Non-pigmented ciliary epithelial cell (primary cell): ENCODE data around the gene PRDM10.
"Not testable (repeated sequence)": the region's sequence is repeated elsewhere in the genome, so short reads cannot be mapped to it uniquely, and the experiment has no call there.

Source experiments
- DNase-seq: peaks from one replicate; pipeline ENCODE4 v3.0.0-alpha.2; 2010; ENCODE audit warnings: low read depth

Gene PRDM10

DNA sequence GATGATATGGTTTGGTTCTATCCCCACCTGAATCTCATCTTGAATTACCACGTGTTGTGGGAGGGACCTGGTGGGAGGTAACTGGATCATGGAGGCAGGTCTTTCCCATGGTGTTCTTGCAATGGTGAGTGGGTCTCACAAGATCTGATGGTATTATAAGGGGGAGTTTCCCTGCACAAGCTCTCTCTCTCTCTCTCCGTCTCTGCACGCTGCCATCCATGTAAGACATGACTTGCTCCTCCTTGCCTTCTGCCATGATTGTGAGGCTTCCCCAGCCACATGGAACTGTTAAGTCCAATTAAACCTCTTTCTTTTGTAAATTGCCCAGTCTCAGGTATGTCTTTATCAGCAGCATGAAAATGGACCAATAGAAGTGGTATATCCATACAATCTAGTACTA lies 13.2 kb upstream of the PRDM10 start:
- not testable (repeated sequence) for DNase-seq

GRCh38 chr11:130008326-130008725 lies 5.7 kb upstream of the PRDM10 start:
- no peak for DNase-seq

DNA sequence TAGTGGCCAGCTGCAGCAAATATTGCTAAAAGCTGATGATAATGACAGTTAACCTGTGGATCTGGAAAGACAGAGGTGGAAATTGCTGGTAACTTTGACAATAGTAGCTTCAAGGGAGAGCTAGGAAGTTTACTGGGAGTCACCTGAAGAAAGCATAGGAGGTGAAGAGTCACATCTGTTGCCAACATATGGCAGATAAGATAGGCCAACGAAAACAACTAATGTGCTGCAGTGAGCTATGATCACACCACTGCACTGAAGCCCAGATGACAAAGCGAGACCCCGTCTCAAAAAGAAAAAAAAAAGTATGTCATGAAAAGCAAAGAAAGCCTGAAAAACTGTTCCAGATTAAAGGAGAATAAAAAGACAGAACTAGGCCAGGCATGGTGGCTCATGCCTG lies 4.3 kb upstream of the PRDM10 start:
- DNase-seq, result no peak

DNA sequence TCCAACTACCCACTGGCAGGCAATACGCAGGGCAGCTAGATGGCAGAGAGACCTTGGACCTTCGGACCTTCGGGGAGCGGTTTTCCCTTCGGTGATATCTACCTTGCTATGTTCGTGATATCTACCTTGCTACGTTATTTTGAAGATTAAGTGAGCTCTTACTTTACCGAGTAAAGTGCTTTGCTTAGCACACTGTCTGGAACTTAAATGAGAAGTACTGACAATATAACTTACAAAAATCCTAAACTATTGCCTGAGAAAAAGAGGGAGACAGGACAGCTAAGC lies 1.0 kb upstream of the PRDM10 start:
- no peak for DNase-seq

GRCh38 chr11:130002846-130003716 lies 446 bp upstream of the PRDM10 start:
- peak; percentile 92 for DNase-seq

DNA sequence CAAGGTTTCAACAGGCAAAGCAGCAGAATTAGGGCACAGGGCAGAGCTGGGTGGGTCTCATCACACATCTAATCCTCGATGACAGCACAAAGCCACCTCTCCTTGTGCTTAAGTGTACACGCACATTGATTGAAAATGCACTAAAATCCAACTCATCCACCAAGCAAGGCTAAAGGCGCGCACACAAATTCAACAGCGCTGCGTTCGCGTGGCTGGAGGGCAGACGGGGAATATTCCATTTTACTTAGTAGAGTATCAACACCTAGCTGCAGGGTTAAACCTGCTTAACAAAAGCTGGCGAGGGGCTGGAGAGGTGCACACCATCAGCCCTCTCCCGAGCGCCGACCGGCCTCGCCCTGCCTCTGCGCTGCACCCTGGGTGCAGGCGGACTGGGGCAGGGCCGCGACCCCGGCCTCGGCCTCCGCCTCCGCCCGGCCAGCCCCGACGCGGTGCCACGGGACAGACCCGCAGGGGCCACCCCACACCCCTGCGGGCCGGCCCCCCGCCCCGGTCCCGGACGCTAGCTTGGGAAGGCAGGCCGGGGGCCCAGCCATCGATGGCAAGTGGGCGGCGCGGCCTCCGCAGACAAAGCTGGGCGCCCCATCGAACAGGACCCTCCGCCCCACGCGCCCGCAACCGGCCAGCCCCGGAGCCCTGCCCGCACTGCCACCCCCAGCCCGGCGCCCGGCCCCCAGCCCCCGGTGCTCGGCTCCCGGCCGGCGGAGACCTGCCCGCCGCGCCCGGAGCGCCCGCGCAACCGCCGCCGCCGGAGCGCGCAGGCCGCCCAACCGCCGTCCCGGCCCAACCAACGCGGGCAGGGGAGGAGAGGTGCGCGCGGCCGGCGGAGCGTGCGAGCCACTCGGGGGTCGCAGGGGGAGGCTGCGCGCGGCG lies 929 bp downstream of the PRDM10 start:
- DNase-seq, result no peak

DNA sequence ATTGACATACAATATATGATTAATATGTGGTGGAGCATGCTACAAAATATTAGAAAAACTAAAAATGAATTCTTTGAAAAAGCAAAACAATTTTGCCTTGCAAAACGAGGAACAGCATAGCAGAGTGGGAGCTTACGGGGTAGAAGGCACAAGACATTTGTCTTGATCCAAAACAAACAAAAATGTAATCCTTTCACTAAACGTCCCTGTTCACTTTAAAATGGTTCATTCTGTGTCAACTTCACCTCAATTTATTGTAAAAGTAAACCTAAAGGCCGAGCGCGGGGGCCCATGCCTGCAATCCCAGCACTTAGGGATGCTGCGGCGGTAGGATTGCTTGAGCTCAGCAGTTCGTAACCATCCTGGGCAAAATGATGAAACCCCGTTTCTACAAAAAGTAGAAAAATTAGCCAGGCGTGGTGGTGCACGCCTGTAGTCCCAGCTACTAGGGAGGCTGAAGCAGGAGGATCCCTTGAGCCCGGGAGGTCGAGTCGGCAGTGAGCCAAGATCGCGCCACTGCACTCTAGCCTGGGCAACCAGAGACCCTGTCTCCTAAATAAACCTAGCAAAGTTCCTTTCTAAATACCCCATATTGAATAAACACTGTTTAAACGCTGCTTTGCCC lies 2.0 kb downstream of the PRDM10 start:
- DNase-seq, result no peak

DNA sequence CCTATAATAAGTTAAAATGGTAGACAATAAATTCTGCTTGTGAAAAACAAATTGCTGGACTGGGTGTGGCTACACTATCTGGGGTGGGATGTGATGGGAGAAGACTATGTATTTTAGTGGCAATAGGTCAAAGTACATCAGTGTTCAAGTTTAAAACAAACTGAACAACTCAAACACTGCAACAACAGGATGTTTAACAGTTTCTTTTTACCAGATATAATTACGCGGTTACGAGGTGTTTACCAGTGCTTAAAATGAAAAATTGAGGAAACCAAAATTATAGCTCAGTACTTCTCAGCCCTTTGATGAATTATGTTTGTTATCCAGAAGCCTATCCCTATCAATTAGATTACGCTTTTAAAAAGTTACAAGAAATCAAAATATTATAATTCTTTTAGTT lies 3.2 kb downstream of the PRDM10 start:
- DNase-seq, result no peak

DNA sequence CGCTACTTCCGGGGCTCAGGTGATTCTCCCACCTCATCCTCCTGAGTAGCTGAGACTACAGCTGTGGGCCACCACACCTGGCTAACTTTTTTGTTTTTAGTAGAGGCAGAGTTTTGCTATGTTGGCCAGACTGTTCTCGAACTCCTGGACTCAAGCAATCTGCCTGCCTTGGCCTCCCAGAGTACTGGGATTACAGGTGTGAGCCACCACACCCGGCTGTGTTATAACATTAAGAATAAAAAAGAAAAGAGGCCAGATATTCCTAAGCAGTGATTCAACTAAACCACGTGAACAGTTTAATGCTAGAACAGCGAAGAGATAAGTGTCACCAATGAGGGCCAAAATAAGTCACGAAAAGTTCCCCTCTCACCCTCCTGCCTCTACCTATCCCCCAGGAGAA lies 3.7 kb downstream of the PRDM10 start:
- DNase-seq, result no peak

DNA sequence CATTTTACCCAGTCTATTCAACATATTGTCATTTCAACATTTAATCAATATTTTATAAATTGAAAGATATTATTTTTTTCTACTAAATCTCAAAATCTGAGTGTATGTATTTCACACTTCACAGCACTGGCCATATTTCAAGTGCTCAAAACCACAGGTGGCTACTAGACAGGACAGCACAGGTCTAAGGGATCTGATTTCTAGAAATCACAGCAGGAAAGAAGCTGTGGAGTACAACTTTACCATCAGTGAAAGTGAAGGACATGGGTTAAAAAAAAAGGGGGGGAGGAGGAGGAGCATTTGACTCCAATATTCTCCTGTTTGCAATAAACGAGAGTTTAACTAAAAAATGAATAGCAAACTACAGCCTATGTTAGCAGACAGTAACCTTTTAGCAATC lies 4.5 kb downstream of the PRDM10 start:
- DNase-seq, result no peak

GRCh38 chr11:129997513-129997912 lies 5.1 kb downstream of the PRDM10 start:
- no peak for DNase-seq

DNA sequence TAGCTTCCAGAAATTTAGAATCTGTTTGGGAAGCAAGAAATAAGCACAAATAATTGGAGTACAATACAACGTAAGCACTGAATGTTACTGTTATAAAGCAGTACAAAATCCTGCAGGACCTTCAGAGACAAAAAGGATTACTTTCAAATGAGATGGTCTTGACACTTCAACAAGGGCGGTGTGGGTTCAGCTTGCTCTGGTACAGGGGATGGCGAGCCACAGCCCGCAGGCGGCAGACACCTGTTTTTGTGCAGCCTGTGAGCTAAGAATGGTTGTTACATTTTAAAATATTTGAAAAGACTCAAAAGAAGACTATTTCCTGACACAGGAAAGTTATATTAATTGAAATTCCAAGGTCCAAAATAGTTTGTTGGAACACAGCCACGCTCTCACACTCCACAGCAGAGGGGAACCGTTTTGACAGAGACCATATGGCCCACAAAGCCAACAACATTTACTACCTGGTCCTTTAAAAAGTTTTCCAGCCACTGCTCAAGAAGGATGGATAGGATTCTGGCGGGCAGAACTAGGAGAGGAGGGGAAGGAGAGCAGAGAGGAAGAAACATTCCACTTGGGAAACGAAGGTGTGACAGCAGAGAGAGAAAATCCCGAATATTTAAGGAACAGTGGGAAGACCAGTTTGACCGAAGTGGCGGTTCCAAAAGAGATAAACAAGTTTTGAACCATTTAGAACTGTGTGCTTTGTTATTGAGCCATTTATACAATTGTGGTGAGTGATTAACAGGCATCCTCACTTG lies 6.3 kb downstream of the PRDM10 start:
- no peak for DNase-seq

DNA sequence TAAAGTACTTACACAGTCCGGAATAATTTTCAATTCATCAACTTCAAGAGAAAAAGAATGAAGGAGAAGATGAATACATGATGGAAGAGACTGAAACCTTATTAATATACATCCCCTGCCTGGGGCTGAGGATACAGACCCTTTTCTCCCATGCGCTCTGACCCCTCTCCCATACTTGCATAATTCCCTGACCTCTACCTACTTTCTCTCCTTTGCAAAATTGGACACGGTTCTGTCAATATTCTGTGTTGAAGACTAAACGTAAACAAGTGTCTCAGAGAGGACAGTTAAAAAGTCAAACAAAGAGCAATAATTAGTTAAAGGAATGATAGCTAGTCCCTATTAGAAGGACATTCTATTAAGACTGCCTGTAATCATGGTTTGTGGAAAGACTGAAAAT lies 7.5 kb downstream of the PRDM10 start:
- DNase-seq, result no peak

DNA sequence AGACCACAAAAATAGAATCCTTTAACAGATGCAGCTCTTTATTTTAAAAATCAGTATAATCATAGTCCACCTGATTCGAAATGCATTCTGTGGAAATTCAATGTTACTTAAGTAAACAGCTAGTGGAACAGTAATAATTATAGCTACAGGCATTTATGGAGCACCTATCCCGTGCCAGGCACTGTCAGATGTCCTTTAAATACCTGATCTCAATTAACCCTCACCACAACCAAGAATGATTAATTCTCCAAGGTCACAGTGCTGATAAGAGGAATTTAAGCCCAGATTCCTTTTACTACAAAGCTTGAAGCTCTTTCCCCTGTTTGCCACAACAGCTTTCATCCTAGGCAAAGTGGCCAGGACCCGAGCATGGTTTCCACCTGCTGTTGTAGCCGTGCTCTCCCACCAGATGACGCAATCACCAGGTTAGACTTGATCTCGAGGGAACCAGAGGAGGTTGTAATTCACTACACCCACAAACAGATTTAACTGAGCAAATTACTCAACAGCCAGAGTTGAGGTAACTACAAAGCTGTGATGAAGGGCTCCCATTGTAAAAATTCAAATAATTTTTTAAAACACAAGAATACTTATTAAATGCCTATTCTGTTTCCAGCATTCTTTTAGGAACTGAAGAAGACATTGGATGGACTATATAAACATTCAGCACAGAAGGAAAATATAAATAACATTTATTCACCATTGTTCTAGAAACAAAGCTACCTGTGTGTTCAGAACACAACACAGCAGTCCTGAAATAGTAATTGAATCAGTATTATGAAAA lies 10.3 kb downstream of the PRDM10 start:
- DNase-seq, result no peak

DNA sequence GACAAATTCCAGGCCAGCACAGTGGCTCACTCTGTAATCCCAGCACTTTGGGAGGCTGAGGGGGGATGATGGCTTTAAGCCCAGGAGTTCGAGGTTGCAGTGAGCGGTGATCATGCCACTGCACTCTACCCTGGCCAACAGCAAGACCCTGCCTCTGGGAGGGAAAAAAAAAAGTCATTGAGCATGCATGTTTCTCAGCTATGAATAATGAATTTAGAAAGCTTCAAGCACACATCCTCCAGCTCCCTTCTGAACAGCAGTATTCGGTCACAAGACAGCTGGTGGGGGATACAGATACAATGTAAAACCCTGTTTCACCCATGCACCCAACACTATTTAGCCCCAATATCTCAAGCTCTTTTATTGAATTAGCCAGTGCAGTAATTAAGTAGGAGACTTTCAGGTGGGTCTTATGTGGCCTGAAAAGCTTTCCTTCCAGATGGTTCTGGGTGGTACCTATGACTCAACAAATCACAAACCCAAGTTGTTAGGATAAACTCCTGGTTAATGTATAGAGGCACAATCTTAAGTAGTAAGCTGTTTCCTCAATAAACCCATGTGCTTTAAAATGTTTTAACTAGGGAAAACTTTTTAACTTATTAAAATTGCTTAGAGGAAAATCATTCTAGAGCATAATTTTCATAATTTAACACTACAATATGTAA lies 13.4 kb downstream of the PRDM10 start:
- no peak for DNase-seq

DNA sequence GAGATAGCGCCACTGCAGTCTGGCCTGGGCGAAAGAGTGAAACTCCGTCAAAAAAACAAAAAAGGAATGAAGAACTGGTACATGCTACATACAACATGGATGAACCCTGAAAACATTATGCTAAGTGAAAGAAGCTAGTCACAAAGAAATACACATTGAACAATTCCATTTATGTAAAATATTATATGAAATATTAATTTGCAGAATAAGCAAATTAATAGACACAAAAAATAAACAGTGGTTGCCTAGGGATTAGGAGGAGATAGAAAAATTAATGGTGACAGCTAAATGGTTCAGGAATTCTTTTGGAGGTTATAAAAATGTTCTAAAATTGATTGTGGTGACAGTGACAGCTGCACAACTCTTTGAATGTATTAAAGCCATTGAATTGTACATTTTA lies 14.7 kb downstream of the PRDM10 start:
- DNase-seq, result no peak

DNA sequence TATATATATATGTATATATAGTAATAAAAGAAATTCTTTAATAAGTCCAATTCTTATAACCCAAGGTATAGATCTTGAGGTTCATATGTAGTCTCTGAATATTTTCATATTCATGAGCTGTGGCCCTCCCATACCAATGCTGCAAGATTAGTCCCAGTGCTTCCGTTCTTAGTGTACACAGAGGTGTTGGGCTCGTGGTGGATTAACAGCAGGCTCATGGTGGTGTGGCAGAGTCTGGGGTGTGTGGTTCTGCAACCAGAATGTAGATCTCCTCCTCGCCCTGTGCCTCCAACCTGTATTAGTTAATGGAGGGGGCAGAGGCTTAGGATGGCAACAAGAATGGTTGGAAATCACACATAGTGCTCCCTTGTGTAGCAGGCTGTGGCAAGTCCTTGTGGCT lies 16.8 kb downstream of the PRDM10 start:
- no peak for DNase-seq

- DNase-seq, result no peak
These were observed 22.5 kb downstream of the PRDM10 start for GRCh38 chr11:129980086-129980485.

GRCh38 chr11:129979046-129979605 lies 23.5 kb downstream of the PRDM10 start:
- no peak for DNase-seq

- DNase-seq, result no peak
These were observed 24.2 kb downstream of the PRDM10 start for GRCh38 chr11:129978447-129978846.

GRCh38 chr11:129976328-129976727 lies 26.3 kb downstream of the PRDM10 start:
- no peak for DNase-seq
